WTC11 (cell line): Measurements from ENCODE around the gene ALOXE3. TPM values are rescaled to one million over a fixed set of nuclear protein-coding genes. Genes with fewer than 3 reads are reported as not detected.

Source experiments
- ATAC-seq: fragments of 200-7000 bp; cut with Tn5 transposase; 2 replicates; pipeline ENCODE4 v1.10.0; 2021; ENCODE audit warnings: mild to moderate bottlenecking, moderate library complexity
- CTCF ChIA-PET: fragments of 300-600 bp; sonication (Branson Sonifier 250); formaldehyde crosslinking; loops from one replicate; lab custom pipeline; 2021; ENCODE audit warnings: antibody characterized with exemption; lab: Charles Lee
- POLR2A ChIA-PET: fragments of 350-600 bp; sonication (Branson Sonifier 250); formaldehyde crosslinking; loops from one replicate; lab custom pipeline; 2021; ENCODE audit warnings: antibody characterized with exemption; lab: Charles Lee
- DNase-seq: peaks from one replicate; pipeline ENCODE4 v3.0.0; 2021; ENCODE audit warnings: low spot score
- H3K27ac Mint-ChIP-seq: 2 replicates; pipeline ENCODE4 v1.8.0; 2021; ENCODE audit warnings: mixed read lengths
- H3K27me3 Mint-ChIP-seq: 2 replicates; pipeline ENCODE4 v1.8.0; 2021; ENCODE audit warnings: low read depth, mild to moderate bottlenecking, moderate library complexity, mixed read lengths
- H3K36me3 Mint-ChIP-seq: 2 replicates; pipeline ENCODE4 v1.8.0; 2021; ENCODE audit warnings: mixed read lengths
- H3K4me1 Mint-ChIP-seq: 2 replicates; pipeline ENCODE4 v1.8.0; 2022; ENCODE audit warnings: mixed read lengths
- H3K4me3 Mint-ChIP-seq: 2 replicates; pipeline ENCODE4 v1.8.0; 2021; ENCODE audit warnings: mild to moderate bottlenecking, moderate library complexity, mixed read lengths
- H3K9me3 Mint-ChIP-seq: 2 replicates; pipeline ENCODE4 v1.8.0; 2021; ENCODE audit warnings: mixed read lengths
- CREM ChIP-seq: sonication (generic); formaldehyde crosslinking; IDR thresholded peaks from 2 replicates; pipeline ENCODE4 v1.8.1; 2022; ENCODE audit warnings: mild to moderate bottlenecking, missing genetic modification reagents, moderate library complexity
- ELF4 ChIP-seq: sonication (generic); formaldehyde crosslinking; IDR thresholded peaks from 2 replicates; pipeline ENCODE4 v1.8.1; 2022; ENCODE audit warnings: low read depth, mild to moderate bottlenecking, moderate library complexity, missing genetic modification reagents
- FOXK1 ChIP-seq: sonication (generic); formaldehyde crosslinking; IDR thresholded peaks from 2 replicates; pipeline ENCODE4 v1.8.0; 2022; ENCODE audit warnings: mild to moderate bottlenecking, moderate library complexity, missing genetic modification reagents
- NFYB ChIP-seq: sonication (generic); formaldehyde crosslinking; conservative IDR thresholded peaks from 2 replicates; pipeline ENCODE4 v1.8.0; 2022; ENCODE audit warnings: low read depth, missing genetic modification reagents
- NR2C2 ChIP-seq: sonication (generic); formaldehyde crosslinking; IDR thresholded peaks from 2 replicates; pipeline ENCODE4 v1.8.0; 2022; ENCODE audit warnings: mild to moderate bottlenecking, missing genetic modification reagents
- PRRX2 ChIP-seq: fragments of 250-450 bp; sonication (Bioruptor Pico); IDR thresholded peaks from 2 replicates; pipeline ENCODE4 v1.8.0; 2021; ENCODE audit warnings: mild to moderate bottlenecking
- RORB ChIP-seq: fragments of 250-450 bp; sonication (Bioruptor Pico); IDR thresholded peaks from 2 replicates; pipeline ENCODE4 v1.9.0; 2021; ENCODE audit warnings: mild to moderate bottlenecking
- SP1 ChIP-seq: sonication (generic); formaldehyde crosslinking; conservative IDR thresholded peaks from 2 replicates; pipeline ENCODE4 v1.8.1; 2022; ENCODE audit warnings: missing genetic modification reagents
- ZBTB21 ChIP-seq: sonication (generic); formaldehyde crosslinking; IDR thresholded peaks from 2 replicates; pipeline ENCODE4 v1.8.1; 2023; ENCODE audit warnings: mild to moderate bottlenecking, missing genetic modification reagents, borderline replicate concordance
- ZNF263 ChIP-seq: sonication (generic); formaldehyde crosslinking; IDR thresholded peaks from 2 replicates; pipeline ENCODE4 v1.8.1; 2022; ENCODE audit warnings: low read depth, mild to moderate bottlenecking, moderate library complexity, missing genetic modification reagents
- ZNF416 ChIP-seq: fragments of 250-450 bp; sonication (Bioruptor Pico); IDR thresholded peaks from 2 replicates; pipeline ENCODE4 v1.9.0; 2021; ENCODE audit warnings: mild to moderate bottlenecking, inconsistent platforms
- ZNF671 ChIP-seq: fragments of 250-450 bp; sonication (Bioruptor Pico); IDR thresholded peaks from 2 replicates; pipeline ENCODE4 v1.8.0; 2021; ENCODE audit warnings: mild to moderate bottlenecking
- total RNA-seq: library from RNA; stranded (reverse); gene quantifications from 3 replicates; pipeline ENCODE4 v1.2.3, GENCODE V29; 2021
- TF ChIP-seq, protein P1 (sequence below): sonication (generic); formaldehyde crosslinking; IDR thresholded peaks from 2 replicates; pipeline ENCODE4 v1.8.1; 2023; ENCODE audit warnings: mild to moderate bottlenecking, missing genetic modification reagents, moderate library complexity
- TF ChIP-seq, protein P2 (sequence below): sonication (generic); formaldehyde crosslinking; IDR thresholded peaks from 2 replicates; pipeline ENCODE4 v1.8.0; 2022; ENCODE audit warnings: mild to moderate bottlenecking, missing genetic modification reagents
- TF ChIP-seq, protein P3 (sequence below): fragments of 250-450 bp; sonication (Bioruptor Pico); IDR thresholded peaks from 2 replicates; pipeline ENCODE4 v1.9.0; 2021; ENCODE audit warnings: mild to moderate bottlenecking
- TF ChIP-seq, protein P4 (sequence below): fragments of 250-450 bp; sonication (Bioruptor Pico); IDR thresholded peaks from 2 replicates; pipeline ENCODE4 v1.9.0; 2021; ENCODE audit warnings: mild to moderate bottlenecking
- TF ChIP-seq, protein P5 (sequence below): sonication (generic); formaldehyde crosslinking; conservative IDR thresholded peaks from 2 replicates; pipeline ENCODE4 v1.8.1; 2022; ENCODE audit warnings: mild to moderate bottlenecking, missing genetic modification reagents
- TF ChIP-seq, protein P6 (sequence below): sonication (generic); formaldehyde crosslinking; IDR thresholded peaks from 2 replicates; pipeline ENCODE4 v1.8.1; 2023; ENCODE audit warnings: mild to moderate bottlenecking, missing genetic modification reagents, moderate library complexity
- TF ChIP-seq, protein P7 (sequence below): fragments of 250-450 bp; sonication (Bioruptor Pico); IDR thresholded peaks from 2 replicates; pipeline ENCODE4 v1.9.0; 2021; ENCODE audit warnings: mild to moderate bottlenecking, borderline replicate concordance
- TF ChIP-seq, protein P8 (sequence below): sonication (generic); formaldehyde crosslinking; IDR thresholded peaks from 2 replicates; pipeline ENCODE4 v1.8.1; 2022; ENCODE audit warnings: low read depth, mild to moderate bottlenecking, moderate library complexity, missing genetic modification reagents, borderline replicate concordance

Gene ALOXE3
- total RNA-seq, 1 experiment from 2014 or later = 0.81 TPM

DNA sequence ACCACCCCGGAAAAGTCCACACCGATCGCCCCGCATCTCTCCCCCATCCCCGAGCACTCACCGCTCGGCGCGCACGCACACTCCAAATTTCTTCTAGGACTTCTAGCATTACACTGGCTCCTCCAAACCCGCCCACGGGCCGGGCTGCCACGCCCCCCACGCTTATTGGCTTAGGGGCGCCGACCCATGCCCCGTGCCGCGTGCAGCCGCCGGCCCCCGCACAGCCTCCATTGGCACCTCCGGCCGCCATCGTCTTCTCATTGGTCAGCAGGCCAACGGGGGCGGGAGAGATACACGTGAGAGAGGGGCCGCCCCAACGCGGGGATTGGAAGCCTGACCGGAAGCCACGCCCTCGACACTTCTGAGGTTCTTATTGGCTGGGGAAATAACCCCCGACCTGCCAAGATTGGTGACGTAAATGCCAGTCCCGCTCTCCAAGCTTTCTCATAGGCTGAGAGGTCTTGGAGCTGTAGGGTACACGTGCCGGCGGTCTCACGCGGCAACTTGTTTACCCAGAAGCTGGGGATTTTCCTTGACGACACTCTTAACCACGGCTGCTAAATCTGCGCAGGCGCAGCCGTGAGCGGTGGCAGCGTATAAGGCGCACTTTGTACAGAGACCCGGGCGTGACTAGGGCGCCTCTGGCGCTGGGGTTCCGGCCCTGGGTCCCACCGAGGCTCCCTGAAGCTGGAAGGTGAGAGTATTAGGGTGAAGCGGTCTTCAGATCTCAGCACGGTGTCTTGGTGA lies 38.1 kb upstream of the ALOXE3 start (continued):
- TF ChIP-seq ZNF263 (CRISPR knock-in tag) (0 out of 2 replicates have a peak, but pooled peaks have one; percentile 34), NR2C2 (CRISPR knock-in tag) (no peak), CREM (peak; percentile 78), NFYB (CRISPR knock-in tag) (peak; percentile 99), FOXK1 (CRISPR knock-in tag) (peak; percentile 97), SP1 (CRISPR knock-in tag) (peak; percentile 99)
- TF ChIP-seq, protein P1, sequence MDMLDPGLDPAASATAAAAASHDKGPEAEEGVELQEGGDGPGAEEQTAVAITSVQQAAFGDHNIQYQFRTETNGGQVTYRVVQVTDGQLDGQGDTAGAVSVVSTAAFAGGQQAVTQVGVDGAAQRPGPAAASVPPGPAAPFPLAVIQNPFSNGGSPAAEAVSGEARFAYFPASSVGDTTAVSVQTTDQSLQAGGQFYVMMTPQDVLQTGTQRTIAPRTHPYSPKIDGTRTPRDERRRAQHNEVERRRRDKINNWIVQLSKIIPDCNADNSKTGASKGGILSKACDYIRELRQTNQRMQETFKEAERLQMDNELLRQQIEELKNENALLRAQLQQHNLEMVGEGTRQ (CRISPR knock-in tag) = peak; percentile 70
- TF ChIP-seq, protein P2, sequence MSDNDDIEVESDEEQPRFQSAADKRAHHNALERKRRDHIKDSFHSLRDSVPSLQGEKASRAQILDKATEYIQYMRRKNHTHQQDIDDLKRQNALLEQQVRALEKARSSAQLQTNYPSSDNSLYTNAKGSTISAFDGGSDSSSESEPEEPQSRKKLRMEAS (CRISPR knock-in tag) = peak; percentile 97

DNA sequence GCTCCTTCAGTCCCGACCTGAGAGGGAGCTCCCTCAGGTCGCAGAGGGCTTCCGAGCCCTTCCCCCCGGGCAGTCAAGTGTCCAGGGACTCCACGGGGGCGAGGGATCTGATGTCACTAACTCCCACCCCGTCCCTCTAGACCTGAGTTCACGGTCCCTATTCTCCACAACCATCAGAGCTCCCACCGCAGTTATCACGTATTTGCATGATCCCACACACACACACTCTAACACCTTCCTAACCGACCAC lies 37.6 kb upstream of the ALOXE3 start:
- DNase-seq = no peak
- peaks cover 3% of the 10 kb centered on the region; the same call in 1 of the 2 replicates for H3K27me3 Mint-ChIP-seq
- H3K27ac Mint-ChIP-seq = no peak overlapping the region
- no peaks in the 10 kb centered on the region for H3K9me3 Mint-ChIP-seq
- ATAC-seq = no peak
- ChIA-PET POLR2A (interaction anchor here (0.7 to 2.5 kb wide), 8 partner anchors 17 to 469 kb away, joined by 3 to 22 read pairs (median 5); partner anchors contain the start of genes AURKB, BORCS6, HES7 and TP53), CTCF (interaction anchor here (1.1 to 2.7 kb wide), 8 partner anchors 17 to 98 kb away, joined by 4 to 14 read pairs (median 9); partner anchors contain the start of gene ALOXE3)
- no peaks in the 10 kb centered on the region; the same call in 1 of the 2 replicates for H3K36me3 Mint-ChIP-seq
- H3K4me1 Mint-ChIP-seq = peaks cover 27% of the 10 kb centered on the region
- no peak overlapping the region for H3K4me3 Mint-ChIP-seq
- TF ChIP-seq ZNF671 (CRISPR knock-in tag) = 0 out of 2 replicates have a peak, but pooled peaks have one; percentile 17
- TF ChIP-seq, protein P3, sequence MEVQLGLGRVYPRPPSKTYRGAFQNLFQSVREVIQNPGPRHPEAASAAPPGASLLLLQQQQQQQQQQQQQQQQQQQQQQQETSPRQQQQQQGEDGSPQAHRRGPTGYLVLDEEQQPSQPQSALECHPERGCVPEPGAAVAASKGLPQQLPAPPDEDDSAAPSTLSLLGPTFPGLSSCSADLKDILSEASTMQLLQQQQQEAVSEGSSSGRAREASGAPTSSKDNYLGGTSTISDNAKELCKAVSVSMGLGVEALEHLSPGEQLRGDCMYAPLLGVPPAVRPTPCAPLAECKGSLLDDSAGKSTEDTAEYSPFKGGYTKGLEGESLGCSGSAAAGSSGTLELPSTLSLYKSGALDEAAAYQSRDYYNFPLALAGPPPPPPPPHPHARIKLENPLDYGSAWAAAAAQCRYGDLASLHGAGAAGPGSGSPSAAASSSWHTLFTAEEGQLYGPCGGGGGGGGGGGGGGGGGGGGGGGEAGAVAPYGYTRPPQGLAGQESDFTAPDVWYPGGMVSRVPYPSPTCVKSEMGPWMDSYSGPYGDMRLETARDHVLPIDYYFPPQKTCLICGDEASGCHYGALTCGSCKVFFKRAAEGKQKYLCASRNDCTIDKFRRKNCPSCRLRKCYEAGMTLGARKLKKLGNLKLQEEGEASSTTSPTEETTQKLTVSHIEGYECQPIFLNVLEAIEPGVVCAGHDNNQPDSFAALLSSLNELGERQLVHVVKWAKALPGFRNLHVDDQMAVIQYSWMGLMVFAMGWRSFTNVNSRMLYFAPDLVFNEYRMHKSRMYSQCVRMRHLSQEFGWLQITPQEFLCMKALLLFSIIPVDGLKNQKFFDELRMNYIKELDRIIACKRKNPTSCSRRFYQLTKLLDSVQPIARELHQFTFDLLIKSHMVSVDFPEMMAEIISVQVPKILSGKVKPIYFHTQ (CRISPR knock-in tag) = no peak
- TF ChIP-seq, protein P4, sequence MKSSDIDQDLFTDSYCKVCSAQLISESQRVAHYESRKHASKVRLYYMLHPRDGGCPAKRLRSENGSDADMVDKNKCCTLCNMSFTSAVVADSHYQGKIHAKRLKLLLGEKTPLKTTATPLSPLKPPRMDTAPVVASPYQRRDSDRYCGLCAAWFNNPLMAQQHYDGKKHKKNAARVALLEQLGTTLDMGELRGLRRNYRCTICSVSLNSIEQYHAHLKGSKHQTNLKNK (CRISPR knock-in tag) = no peak
- TF ChIP-seq ZBTB21 = no peak
- TF ChIP-seq RORB (CRISPR knock-in tag) = no peak

DNA sequence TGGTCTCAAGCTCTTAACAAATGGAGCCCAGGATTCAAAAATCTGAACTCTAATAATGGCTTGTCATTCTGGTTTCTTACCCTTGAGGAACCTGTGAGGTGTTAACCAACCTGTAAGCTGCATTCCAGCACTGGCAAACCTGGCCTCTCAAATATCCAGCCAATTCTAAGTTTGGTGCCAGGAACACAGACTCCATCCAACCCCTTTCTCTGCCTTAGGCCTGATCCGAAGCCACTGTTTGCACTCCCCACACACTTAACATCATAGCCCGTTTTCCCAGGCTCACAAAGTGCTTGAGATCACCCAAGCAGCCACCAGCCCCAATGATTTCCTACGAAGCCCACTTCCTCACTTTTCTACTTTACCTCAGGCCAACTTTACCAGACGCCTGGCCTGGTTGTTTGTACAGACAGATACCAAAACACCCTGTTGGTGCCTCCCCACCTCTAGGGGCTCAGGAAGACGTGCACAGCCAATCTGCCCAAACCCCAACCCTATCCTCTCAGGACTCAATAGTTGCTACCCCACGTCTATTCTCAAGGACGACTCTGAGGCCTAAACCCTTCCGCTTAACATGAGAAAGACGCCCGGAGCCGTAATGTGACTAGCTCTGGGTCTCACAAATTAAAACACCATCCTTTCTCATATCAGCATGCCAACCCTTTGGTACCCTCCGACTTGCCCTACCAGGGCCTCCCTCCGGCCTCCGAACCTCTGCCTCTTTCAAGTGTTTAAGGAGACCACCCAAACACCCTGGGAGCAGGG lies 37.1 kb upstream of the ALOXE3 start:
- no peak for ATAC-seq
- no peak for DNase-seq
- H3K4me3 Mint-ChIP-seq = no peak overlapping the region
- H3K27ac Mint-ChIP-seq = no peak overlapping the region; the same call in 1 of the 2 replicates
- no peaks in the 10 kb centered on the region for H3K9me3 Mint-ChIP-seq
- peaks cover 3% of the 10 kb centered on the region; the same call in 1 of the 2 replicates for H3K27me3 Mint-ChIP-seq
- ChIA-PET CTCF (interaction anchor here (1.1 to 2.7 kb wide), 10 partner anchors 16 to 98 kb away, joined by 3 to 14 read pairs (median 8); partner anchors contain the start of gene ALOXE3), POLR2A (interaction anchor here (1.1 to 2.5 kb wide), 6 partner anchors 9 to 468 kb away, joined by 3 to 22 read pairs (median 5); partner anchors contain the start of genes AURKB, HES7 and TP53)
- peaks cover 22% of the 10 kb centered on the region for H3K4me1 Mint-ChIP-seq
- H3K36me3 Mint-ChIP-seq = no peaks in the 10 kb centered on the region; the same call in 1 of the 2 replicates
- TF ChIP-seq, protein P5, sequence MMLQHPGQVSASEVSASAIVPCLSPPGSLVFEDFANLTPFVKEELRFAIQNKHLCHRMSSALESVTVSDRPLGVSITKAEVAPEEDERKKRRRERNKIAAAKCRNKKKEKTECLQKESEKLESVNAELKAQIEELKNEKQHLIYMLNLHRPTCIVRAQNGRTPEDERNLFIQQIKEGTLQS (CRISPR knock-in tag) = no peak
- TF ChIP-seq ELF4 (CRISPR knock-in tag) (no peak), PRRX2 (CRISPR knock-in tag) (no peak), ZNF416 (no peak)
- TF ChIP-seq, protein P6, sequence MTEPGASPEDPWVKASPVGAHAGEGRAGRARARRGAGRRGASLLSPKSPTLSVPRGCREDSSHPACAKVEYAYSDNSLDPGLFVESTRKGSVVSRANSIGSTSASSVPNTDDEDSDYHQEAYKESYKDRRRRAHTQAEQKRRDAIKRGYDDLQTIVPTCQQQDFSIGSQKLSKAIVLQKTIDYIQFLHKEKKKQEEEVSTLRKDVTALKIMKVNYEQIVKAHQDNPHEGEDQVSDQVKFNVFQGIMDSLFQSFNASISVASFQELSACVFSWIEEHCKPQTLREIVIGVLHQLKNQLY (CRISPR knock-in tag) = no peak
- TF ChIP-seq, protein P7, sequence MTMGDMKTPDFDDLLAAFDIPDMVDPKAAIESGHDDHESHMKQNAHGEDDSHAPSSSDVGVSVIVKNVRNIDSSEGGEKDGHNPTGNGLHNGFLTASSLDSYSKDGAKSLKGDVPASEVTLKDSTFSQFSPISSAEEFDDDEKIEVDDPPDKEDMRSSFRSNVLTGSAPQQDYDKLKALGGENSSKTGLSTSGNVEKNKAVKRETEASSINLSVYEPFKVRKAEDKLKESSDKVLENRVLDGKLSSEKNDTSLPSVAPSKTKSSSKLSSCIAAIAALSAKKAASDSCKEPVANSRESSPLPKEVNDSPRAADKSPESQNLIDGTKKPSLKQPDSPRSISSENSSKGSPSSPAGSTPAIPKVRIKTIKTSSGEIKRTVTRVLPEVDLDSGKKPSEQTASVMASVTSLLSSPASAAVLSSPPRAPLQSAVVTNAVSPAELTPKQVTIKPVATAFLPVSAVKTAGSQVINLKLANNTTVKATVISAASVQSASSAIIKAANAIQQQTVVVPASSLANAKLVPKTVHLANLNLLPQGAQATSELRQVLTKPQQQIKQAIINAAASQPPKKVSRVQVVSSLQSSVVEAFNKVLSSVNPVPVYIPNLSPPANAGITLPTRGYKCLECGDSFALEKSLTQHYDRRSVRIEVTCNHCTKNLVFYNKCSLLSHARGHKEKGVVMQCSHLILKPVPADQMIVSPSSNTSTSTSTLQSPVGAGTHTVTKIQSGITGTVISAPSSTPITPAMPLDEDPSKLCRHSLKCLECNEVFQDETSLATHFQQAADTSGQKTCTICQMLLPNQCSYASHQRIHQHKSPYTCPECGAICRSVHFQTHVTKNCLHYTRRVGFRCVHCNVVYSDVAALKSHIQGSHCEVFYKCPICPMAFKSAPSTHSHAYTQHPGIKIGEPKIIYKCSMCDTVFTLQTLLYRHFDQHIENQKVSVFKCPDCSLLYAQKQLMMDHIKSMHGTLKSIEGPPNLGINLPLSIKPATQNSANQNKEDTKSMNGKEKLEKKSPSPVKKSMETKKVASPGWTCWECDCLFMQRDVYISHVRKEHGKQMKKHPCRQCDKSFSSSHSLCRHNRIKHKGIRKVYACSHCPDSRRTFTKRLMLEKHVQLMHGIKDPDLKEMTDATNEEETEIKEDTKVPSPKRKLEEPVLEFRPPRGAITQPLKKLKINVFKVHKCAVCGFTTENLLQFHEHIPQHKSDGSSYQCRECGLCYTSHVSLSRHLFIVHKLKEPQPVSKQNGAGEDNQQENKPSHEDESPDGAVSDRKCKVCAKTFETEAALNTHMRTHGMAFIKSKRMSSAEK = no peak
- TF ChIP-seq, protein P8, sequence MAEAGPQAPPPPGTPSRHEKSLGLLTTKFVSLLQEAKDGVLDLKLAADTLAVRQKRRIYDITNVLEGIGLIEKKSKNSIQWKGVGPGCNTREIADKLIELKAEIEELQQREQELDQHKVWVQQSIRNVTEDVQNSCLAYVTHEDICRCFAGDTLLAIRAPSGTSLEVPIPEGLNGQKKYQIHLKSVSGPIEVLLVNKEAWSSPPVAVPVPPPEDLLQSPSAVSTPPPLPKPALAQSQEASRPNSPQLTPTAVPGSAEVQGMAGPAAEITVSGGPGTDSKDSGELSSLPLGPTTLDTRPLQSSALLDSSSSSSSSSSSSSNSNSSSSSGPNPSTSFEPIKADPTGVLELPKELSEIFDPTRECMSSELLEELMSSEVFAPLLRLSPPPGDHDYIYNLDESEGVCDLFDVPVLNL = no peak
